Liver (tissue), 9 donors: ENCODE data around the gene NF1. TPM values are rescaled to one million over a fixed set of nuclear protein-coding genes. Genes with fewer than 3 reads are reported as not detected.

Experiments
- DNase-seq: peaks from one replicate; pipeline ENCODE4 v3.0.0-alpha.2; 2017; ENCODE audit warnings: low spot score
- H3K27ac ChIP-seq, 2 donors: one replicate each; pipeline ENCODE4 v1.7.0; 2013; ENCODE audit warnings: inconsistent platforms in 2 of 2, low read length in 2 of 2, control low read depth in 1 of 2, low read depth in 1 of 2, mild to moderate bottlenecking in 1 of 2
- H3K27me3 ChIP-seq, 4 donors: one replicate each; pipeline versions ENCODE4 v1.6.1 to v1.7.0; 2013; ENCODE audit warnings: low read length in 3 of 4, inconsistent platforms in 1 of 4, mild to moderate bottlenecking in 1 of 4, moderate library complexity in 1 of 4; ENCODE audit not compliant: control insufficient read depth in 4 of 4, insufficient read depth in 4 of 4
- H3K36me3 ChIP-seq, 4 donors: one replicate each; pipeline versions ENCODE4 v1.6.1 to v1.7.0; 2013; ENCODE audit warnings: low read length in 3 of 4, mild to moderate bottlenecking in 3 of 4, low read depth in 1 of 4, moderate library complexity in 1 of 4; ENCODE audit not compliant: control insufficient read depth in 4 of 4, insufficient read depth in 3 of 4
- H3K4me1 ChIP-seq, 4 donors: one replicate each; pipeline versions ENCODE4 v1.6.1 to v1.7.0; 2013; ENCODE audit warnings: low read length in 3 of 4, mild to moderate bottlenecking in 3 of 4, moderate library complexity in 1 of 4; ENCODE audit not compliant: control insufficient read depth in 4 of 4, insufficient read depth in 4 of 4
- H3K4me3 ChIP-seq, 3 donors: one replicate each; pipeline versions ENCODE4 v1.6.1 to v1.7.0; 2013; ENCODE audit warnings: low read length in 3 of 3, control low read depth in 1 of 3, low read depth in 1 of 3, mild to moderate bottlenecking in 1 of 3
- H3K9ac ChIP-seq, 2 donors: one replicate each; pipeline ENCODE4 v1.7.0; 2013; ENCODE audit warnings: low read length in 2 of 2, mild to moderate bottlenecking in 2 of 2, moderate library complexity in 2 of 2, control low read depth in 1 of 2, low read depth in 1 of 2
- H3K9me3 ChIP-seq, 4 donors: one replicate each; pipeline versions ENCODE4 v1.6.1 to v1.7.0; 2013; ENCODE audit warnings: low read length in 3 of 4; ENCODE audit not compliant: control insufficient read depth in 4 of 4
- CTCF ChIP-seq: fragments of 150-350 bp; IDR thresholded peaks from 2 replicates; pipeline ENCODE4 v1.5.1; 2017; ENCODE audit warnings: improper control_type of control experiment, low read depth, low read length; ENCODE audit not compliant: missing input control
- EGR1 ChIP-seq, 2 donors: IDR thresholded peaks; 2 replicates each; pipeline ENCODE4 v1.6.1; 2016 to 2018; ENCODE audit warnings: antibody characterized with exemption in 2 of 2, low read depth in 2 of 2
- GABPA ChIP-seq, 2 donors: IDR thresholded peaks in 1 of 2; conservative IDR thresholded peaks in 1 of 2; 2 replicates each; pipeline ENCODE4 v1.6.1; 2016; ENCODE audit warnings: antibody characterized with exemption in 2 of 2, mild to moderate bottlenecking in 1 of 2, moderate library complexity in 1 of 2
- HNF4A ChIP-seq, 2 donors: conservative IDR thresholded peaks; 2 replicates each; pipeline ENCODE4 v1.6.1; 2016; ENCODE audit warnings: antibody characterized with exemption in 2 of 2, mild to moderate bottlenecking in 2 of 2
- HNF4G ChIP-seq: IDR thresholded peaks from 2 replicates; pipeline ENCODE4 v1.6.1; 2016; ENCODE audit warnings: antibody characterized with exemption
- JUND ChIP-seq, 2 donors: IDR thresholded peaks; 2 replicates each; pipeline ENCODE4 v1.6.1; 2016; ENCODE audit warnings: antibody characterized with exemption in 2 of 2
- NR2F2 ChIP-seq: IDR thresholded peaks from 2 replicates; pipeline ENCODE4 v1.6.1; 2016; ENCODE audit warnings: antibody characterized with exemption
- RAD21 ChIP-seq, 2 donors: IDR thresholded peaks; 2 replicates each; pipeline ENCODE4 v1.6.1; 2016; ENCODE audit warnings: antibody characterized with exemption in 2 of 2, mild to moderate bottlenecking in 2 of 2
- REST ChIP-seq: IDR thresholded peaks from 2 replicates; pipeline ENCODE4 v1.6.1; 2016; ENCODE audit warnings: antibody characterized with exemption, mild to moderate bottlenecking
- RXRA ChIP-seq, 2 donors: IDR thresholded peaks; 2 replicates each; pipeline ENCODE4 v1.6.1; 2017 to 2018; ENCODE audit warnings: antibody characterized with exemption in 2 of 2, mild to moderate bottlenecking in 1 of 2
- SP1 ChIP-seq: IDR thresholded peaks from 2 replicates; pipeline ENCODE4 v1.6.1; 2018; ENCODE audit warnings: antibody characterized with exemption, mild to moderate bottlenecking
- TAF1 ChIP-seq: conservative IDR thresholded peaks from 2 replicates; pipeline ENCODE4 v1.6.1; 2016; ENCODE audit warnings: antibody characterized with exemption, mild to moderate bottlenecking
- YY1 ChIP-seq: IDR thresholded peaks from 2 replicates; pipeline ENCODE4 v1.6.1; 2016; ENCODE audit warnings: antibody characterized with exemption, mild to moderate bottlenecking
- ZBTB33 ChIP-seq: IDR thresholded peaks from 2 replicates; pipeline ENCODE4 v1.6.1; 2016; ENCODE audit warnings: antibody characterized with exemption
- WGBS: extraction: QIAGEN DNeasy Blood & Tissue Kit; methylation state at CpG from one replicate; pipeline ENCODE4 v1.1.7; 2013; 5-methylcytosine and 5-hydroxymethylcytosine counted together
- polyA plus RNA-seq, 2 donors: library from polyadenylated mRNA; stranded (reverse) in 1 of 2; unstranded in 1 of 2; fragments of 200-250 nt in 1 of 2; fragments of >200 nt in 1 of 2; fragmentation: Nextera tagmentation in 1 of 2; extraction: Ambion mirVana in 1 of 2; gene quantifications; one replicate each; pipeline versions ENCODE4 v1.2.1 to v1.2.3, GENCODE V29; 2013 to 2015
- total RNA-seq, 2 donors: library from RNA; depleted of rRNA; stranded (reverse); fragments of >200 nt; gene quantifications; one replicate each; pipeline ENCODE4 v1.2.3, GENCODE V29; 2014
- donor health status: healthy.
- donor health status: healthy.
- donor health status: healthy.
- donor health status: healthy.
- donor health status: healthy.

Gene NF1
- total and polyA plus RNA-seq, 4 donors: 4.6 to 42.6 (median 13.5) TPM

DNA sequence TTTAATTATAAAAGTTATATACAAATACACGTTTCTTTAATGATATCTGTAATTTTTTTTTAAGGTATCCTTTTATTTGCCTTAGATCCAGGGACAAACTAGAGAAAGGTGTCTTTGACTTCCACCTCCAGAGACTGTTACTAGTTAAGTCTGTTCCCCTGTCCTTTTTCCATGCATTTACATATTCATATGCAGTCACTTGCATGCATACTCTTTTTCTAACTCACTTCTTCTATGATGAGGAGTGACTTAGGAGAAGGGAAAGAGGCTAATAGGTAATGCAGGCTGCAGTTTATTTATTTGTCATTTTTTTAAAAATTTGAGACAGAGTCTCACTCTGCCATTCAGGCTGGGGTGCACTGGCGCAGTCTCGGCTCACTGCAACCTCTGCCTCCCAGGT, 141.4 kb downstream of the NF1 start:
- 99% methylated on average over 3 of the region's 3 CpGs for WGBS
- H3K4me1 ChIP-seq: no peaks in the 10 kb centered on the region
- H3K36me3 ChIP-seq: peaks cover 11 to 38% (median 26%) of the 10 kb centered on the region in 4 donors
- H3K4me3 ChIP-seq: no peak overlapping the region
- no peak for DNase-seq
- TF ChIP-seq CTCF: no peak
- no peak for TF ChIP-seq NR2F2
- no peak for TF ChIP-seq TAF1
- TF ChIP-seq JUND (IDR thresholded peaks at IDR 0.05): no peak
- TF ChIP-seq GABPA (IDR thresholded peaks at IDR 0.05 in 1 of 2, conservative IDR thresholded peaks at IDR 0.05 in 1 of 2): no peak
- no peak for TF ChIP-seq HNF4A (conservative IDR thresholded peaks at IDR 0.05)
- TF ChIP-seq REST: no peak
- TF ChIP-seq RAD21 (IDR thresholded peaks at IDR 0.05): no peak
- TF ChIP-seq EGR1 (IDR thresholded peaks at IDR 0.05; ENCODE audit: low read depth in 2 of 2): no peak
- no peak for TF ChIP-seq ZBTB33
- no peaks in the 10 kb centered on the region for H3K27me3 ChIP-seq
- H3K27ac ChIP-seq: no peak overlapping the region
- no peak overlapping the region for H3K9ac ChIP-seq
- H3K9me3 ChIP-seq: no peaks in the 10 kb centered on the region

DNA sequence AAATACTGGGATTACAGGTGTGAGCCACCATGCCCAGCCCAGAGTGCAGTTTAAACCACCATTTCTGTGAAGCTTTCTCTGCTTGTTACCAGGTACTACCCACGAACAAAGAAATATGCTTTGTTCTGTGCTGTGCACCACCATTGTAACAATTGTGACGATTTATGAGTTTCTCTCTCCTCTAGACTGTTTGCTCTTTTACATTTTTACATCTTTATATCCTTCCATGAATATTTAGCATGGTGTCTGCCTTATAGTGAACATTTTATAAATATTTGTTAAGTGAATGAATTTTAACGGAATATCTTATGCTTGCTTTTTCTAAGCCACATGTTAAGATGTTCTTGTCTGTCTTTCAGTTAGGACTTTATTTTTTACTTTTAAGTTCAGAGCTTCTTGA, 141.9 kb downstream of the NF1 start:
- H3K9ac ChIP-seq: no peak overlapping the region
- TF ChIP-seq YY1 (no peak), GABPA (IDR thresholded peaks at IDR 0.05 in 1 of 2, conservative IDR thresholded peaks at IDR 0.05 in 1 of 2) (no peak), RXRA (IDR thresholded peaks at IDR 0.05) (no peak), HNF4G (no peak), REST (no peak), RAD21 (IDR thresholded peaks at IDR 0.05) (no peak), SP1 (no peak), EGR1 (IDR thresholded peaks at IDR 0.05; ENCODE audit: low read depth in 2 of 2) (no peak), HNF4A (conservative IDR thresholded peaks at IDR 0.05) (no peak), NR2F2 (no peak), ZBTB33 (no peak)
- H3K4me3 ChIP-seq: no peak overlapping the region
- no peak for DNase-seq
- H3K4me1 ChIP-seq: no peaks in the 10 kb centered on the region
- 97% methylated on average over 3 of the region's 3 CpGs for WGBS
- peaks cover 11 to 40% (median 27%) of the 10 kb centered on the region in 4 donors for H3K36me3 ChIP-seq
- no peak overlapping the region for H3K27ac ChIP-seq
- H3K9me3 ChIP-seq: no peaks in the 10 kb centered on the region
- H3K27me3 ChIP-seq: no peaks in the 10 kb centered on the region
